Activated CD4-positive, alpha-beta T cell treated with anti-CD3 and anti-CD28 coated beads, Interleukin-10, Interleukin-2, amounts not matched to agents 100 ng/mL and 50 ng/mL, durations not matched to agents 16 hours and 8 hours (primary cell): Measurements from ENCODE around the gene INSRR.

ENCODE experiments used
- DNase-seq: peaks from one replicate; pipeline ENCODE4 v3.0.0-alpha.2; 2020

The INSRR gene

DNA sequence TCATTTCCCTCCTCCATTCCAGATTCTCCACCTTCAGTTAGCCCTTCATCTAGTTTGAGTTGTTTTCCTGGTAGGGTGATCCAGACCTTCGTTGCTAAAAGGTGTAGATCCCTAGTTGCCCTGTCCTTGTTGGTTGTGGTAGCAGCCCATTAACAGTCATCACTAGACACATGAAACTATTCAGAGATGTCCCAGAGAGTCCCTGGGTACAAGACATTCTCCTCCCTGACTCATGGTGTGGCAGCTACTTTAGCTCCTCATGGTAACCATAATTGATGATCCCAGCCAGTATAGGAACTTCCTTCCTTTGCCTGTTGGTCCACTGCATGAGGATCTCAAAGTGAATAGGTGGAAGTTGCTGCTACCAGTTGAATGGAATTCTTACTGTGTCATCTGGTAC, 36.2 kb downstream of the INSRR start:
- DNase-seq, result no peak

DNA sequence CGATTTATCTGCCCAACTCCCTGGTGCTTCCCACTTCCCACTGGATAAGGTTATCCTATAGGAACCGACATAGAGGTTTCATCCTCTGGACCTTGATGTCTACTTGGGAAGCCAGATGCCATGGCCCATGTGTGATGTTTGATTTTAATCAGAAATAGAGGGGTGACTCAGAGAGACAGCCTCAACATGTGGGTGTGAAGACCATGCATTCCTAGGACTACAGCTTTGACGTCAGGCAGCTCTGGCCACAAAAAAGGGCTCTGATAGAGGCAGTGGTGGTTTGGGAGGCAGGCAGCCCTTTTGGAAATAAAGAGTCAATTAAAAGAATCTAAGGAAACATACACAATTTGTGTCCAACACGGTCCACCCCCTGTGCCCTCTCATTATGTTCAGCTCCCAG, 37.1 kb downstream of the INSRR start:
- peak; percentile 49 for DNase-seq

DNA sequence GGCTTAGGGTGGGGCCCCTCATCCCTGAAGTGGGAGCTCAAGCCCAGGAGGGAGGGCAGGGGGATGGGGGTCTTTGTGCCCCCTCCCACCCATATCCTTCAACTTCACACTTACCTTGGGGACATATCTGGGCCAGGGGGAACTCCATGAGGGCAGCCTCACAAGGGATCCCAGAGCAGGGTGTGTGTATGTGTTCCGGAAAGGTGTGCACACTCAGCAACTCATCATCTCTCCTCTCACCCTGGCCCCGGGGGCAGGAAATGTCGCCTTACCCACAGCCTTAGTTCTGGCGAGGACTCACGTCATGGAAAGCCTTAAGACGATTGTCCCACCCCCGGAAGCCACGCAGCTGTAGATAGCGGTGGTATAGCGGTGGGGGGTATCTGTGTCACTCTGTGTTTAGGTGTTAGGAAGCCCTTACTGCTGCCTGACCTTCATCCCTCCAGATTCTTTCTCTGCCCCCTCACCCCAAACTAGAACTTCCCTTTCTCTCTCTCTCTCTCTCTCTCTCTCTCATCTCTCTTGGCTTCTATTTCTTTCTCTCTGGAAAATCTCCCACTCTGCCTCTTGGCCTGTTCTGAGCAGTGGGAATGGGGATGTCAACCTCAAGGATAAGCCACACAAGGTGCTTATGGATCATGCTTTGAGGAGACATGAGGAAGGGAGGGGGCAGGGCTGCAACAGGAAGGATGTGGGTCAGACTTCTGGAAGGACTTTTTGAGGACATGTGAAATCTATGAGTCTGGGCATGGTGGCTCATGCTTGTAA, 42.2 kb downstream of the INSRR start, which contains the start of gene SH2D2A:
Gene SH2D2A (minus strand): TSS at position 288 of the 768 bp plus-strand sequence. CDS start 140 bp downstream, at position 148.
- DNase-seq, result peak; percentile 97

DNA sequence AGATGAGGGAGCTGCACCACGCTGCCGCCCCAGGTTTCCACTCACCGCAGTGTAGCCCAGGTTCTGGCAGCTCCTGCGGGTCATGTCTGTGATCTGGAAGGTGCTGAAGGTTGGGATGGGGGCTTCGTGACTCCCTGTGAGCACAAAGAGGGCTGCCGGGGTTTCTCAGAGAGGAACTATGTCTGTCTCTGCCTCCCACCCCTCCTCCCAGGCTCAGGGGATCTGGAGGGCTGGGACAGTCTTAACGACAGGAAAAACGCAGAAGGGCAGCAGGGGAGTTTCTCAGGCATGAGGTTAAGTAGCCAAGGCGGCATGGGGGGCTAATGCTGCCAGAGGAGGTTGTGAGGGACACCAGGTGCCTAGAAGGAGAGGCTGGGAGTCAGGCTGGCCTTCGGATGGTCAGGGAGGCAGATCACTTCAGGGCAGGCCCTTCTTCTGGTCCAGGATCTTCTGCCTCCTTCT, 42.9 kb downstream of the INSRR start:
- no peak for DNase-seq

DNA sequence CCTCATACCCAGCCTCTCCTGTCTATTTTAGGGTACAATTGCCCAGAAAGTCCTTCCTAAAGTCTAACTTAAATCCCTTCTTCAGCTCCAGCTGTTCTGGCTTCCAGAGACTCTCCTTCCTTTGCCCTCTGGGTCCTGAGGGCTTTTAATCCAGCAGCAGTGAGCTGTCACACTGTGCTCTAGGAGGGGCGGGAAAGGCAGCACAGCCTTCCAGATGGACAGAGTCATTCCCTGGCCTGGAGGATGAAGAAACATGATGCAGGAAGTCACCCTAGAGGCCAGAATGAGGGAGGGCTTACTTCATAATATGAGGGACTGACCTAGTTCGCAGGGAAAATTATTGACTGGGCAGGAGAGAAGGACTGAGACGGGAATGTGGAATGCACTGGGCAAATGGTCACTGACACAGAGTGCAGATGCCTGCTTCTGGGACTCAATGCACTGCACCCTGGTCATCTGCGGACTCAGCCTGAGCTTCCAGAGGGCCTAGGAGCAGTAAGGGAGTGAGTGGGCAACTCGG, 43.5 kb downstream of the INSRR start:
- DNase-seq, result peak; percentile 30

DNA sequence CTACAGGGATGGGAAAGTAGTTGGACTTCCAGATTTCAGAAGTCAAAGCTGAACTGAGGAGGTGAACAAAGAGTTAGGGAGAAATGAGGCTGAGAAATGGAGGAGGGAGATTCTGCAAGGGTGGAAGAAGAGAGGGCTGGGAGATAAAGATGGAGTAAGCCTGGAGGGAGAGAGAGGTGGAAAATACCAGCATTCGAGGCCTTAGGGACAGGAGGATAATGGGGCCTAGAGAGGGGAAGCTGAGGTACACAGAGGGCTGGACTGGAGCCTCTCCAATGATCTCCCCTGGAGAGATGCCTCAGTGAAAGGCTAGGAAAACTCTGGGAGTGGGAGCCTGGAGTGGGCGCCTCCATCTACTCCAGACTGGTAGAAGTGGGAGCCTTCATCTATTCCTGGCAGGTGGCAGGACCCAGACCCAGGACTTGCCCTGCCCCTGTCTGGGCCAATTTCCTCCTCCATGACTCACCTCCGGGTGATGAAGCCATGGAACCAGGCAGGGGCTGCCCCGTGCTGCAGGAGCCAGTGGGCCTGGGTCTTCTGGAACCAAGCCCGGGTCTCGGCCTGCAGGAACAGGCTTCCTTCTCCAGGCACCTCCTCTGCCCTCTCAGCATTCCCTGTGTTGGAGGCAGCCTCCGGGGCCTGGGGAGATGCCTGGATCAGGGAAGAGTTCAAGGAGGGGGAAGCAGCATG, 44.2 kb downstream of the INSRR start:
- DNase-seq, result peak; percentile 71

DNA sequence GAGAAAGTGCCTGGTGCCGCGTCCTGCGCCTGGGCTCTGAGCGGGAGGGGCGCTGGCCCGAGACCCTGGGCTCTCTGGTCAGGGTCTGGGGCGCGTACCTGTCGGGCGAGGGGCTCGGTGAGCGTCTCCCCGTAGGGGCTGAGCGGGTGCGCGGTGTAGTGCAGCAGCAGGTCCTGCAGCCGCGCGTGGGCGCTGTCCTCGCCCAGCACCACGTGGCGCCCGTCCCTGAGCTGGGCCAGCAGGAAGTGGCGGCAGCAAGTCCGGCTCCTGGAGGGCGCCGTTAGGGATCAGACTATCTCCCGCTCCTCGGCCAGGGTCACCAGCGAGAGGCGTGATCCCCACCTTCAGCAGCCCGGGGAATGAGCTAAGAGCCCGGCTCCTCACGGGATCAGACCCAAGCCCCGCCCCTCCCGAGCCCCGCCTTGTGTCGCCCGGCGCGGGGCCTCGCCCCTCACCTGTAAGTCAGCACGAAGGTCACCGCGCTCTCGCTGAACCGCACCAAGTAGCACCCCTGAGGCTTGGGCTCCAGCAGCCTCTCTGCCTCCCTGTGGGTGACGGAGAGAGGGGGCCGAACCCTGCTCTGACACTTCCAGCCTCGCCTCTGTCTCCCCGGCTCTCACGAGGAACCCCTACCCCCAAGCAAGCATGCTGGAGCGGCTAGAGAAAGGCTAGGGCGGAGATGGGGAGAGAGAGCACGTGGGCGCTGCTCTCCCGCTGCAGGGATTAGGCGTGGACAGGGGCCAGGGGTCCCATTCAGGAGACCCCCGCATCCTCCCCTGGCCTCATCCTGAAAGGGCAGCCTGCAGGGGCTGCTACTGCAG, 45.0 kb downstream of the INSRR start:
- peak; percentile 83 for DNase-seq

DNA sequence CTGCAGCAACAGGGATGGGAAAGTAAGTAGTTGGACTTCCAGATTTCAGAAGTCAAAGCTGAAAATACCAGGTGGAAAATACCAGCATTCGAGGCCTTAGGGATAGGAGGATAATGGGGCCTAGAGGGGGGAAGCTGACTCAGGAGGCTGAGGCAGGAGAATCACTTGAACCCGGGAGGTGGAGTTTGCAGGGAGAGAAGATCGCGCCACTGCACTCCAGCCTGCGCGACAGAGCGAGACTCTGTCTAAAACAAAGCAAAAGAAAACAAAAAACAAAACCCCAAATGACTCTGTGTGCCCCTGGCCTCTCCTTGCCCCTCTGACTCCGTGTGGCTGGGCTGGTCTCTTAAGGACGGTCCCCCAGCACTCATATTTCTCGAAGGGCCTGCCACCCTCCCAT, 45.6 kb downstream of the INSRR start:
- no peak for DNase-seq

DNA sequence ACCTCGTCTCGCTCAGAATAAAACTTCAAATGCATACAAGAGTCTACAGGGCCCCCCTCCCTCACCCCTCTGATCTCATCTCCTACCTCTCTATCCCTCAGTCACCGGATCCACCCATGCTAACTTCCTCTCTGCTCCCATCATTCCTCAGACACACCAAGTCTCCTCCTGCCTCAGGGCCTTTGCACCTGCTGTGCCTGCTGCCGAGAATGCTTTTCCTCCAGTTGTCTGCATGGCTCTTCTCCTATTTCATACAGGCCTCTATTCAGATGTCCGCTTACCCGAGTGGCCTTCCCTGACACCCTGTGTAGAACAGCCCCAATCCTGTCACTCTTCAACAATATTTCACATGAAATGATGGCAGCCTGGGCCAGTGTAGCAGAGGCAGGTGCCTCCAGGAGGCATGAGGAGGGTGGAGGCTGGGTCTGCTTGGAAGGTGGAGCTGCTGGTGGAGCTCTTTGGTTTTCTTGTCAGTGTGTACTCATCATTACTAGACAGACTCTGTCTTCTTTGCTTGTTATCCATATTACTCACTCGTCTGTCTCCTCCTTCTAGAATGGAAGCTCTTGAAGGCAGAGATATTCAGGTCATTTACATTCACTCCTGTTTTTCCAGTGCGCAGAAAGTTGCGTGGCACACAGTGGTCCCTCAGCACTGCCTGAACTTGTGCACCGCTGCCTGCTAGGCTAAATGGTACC, 46.5 kb downstream of the INSRR start:
- DNase-seq, result no peak

DNA sequence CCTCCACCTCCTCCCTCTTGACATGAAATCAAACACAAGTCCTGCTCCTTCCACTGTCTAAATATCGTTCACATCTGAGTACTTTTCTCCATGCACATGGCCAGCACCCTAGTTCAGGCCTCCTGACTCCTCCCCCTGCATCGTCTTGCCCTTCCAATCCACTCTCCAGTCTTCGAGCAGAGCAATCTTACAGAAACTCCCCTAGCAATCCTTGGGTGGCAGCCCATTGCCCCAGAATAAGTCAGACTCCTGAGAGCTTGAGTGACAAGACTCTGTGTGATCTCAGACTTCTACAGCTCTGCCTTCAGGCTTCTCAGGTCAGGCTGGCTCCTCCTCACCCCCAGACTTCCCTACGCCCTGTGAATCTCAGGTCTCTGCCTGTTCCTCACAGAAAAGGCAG, 47.7 kb downstream of the INSRR start:
- DNase-seq, result no peak

DNA sequence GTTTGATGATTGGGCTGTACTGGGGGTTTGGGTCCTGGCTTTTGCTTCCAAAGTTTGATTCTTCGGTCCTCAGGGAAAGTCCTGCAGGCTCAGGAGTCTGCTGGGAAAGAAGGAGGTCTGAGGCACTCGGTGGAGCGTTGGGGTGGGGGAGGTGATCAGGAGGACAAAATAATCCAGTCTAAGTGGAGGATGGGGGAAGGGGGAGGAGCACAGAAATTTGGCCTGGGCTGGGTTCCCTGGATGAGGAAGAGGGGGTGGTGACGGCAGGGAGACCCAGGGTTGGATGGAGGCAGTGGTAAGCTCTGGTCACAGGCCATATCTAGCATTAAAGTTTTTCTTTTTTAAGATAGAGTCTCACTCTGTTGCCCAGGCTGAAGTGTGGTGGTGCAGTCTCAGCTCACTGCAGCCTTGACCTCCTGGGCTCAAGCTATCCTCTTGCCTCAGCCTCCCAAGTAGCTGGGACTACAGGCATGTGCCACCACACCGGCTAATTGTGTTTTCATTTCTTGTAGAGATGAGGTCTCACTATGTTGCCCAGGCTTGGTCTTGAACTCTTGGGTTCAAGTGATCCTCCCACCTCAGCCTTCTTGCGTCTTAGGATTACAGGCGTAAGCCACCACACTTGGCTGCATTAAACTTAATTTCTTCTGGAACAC, 49.1 kb downstream of the INSRR start:
- no peak for DNase-seq

DNA sequence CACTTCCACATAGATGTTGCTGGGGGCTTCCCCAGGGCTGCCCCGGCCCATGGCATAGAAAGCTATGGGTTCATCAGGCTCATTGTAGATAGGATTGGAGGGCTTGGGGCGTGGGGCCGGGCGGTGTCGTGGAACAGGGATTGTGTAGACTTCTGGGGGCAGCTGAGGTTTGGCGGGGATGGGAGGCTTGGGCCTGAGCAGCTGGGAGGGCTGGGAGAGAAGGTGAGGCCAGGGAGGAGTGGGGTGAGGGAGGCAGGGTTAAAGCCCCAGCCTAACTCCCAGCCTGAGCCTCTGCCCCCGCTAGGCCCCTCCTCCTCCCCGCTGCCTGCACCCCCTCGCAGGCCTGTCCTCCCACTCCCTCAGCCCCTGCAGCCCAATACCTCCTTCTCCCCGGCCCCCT, 49.6 kb downstream of the INSRR start:
- DNase-seq, result no peak

DNA sequence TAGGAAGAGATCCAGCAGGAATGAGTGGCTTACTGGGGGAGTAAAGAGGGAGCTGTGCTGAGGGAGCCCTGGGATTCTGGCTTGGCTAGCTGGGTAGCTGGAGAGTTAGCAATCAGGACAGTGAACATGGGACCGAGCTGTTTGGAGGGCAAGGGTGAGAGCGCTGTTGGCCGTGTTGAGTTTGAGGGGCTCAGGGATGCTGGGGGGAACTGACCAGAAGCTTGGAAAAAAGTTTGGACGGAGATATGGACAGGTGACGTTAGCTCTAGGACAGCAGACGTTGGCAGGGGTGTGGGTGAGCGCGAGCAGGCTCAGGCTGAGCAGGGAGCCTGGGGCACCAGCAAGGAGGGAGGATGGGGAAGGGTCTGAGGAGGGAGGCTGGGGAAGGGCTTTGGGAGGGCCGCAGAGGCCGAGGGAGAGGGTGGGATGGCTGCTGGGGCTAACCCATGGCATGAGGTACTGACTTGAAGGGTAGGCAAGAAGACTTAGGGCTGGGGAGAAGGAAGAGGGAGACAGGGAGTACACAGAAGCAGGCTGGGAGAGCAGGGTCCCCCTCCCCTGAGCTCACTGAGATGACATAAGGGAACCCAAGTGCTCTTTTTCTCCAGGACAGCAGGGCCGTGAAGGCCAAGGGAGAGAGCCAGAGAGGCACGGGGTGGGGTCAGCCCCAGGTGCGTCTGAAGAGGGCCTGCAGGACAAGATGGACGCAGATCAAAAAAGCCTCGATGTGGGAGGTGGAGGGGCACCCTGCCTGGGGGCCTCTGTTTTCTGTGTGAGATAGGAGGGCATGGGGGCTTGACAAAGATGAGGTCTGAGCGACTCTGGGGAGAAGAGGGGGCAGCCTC, 50.5 kb downstream of the INSRR start:
- DNase-seq, result no peak

DNA sequence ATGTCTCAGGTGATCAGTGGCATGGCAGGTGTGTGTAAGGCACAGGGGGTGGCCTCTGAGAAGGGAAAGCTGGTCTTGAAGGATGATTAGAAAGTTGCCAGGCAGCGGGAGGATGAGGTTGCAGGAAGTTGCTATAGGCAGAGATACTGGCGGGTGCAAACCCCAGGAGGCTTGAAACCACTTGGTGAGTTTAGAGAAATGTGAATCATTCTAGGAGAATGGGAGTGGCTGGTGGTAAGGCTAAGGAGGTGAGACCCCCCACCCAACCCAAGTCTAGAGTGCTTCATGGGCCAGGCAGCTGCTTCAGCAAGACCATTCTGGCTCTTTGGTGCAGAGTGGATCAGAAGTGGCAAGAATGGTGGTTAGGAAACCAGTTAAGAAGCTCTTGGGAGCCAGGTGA, 51.3 kb downstream of the INSRR start:
- peak; percentile 81 for DNase-seq

DNA sequence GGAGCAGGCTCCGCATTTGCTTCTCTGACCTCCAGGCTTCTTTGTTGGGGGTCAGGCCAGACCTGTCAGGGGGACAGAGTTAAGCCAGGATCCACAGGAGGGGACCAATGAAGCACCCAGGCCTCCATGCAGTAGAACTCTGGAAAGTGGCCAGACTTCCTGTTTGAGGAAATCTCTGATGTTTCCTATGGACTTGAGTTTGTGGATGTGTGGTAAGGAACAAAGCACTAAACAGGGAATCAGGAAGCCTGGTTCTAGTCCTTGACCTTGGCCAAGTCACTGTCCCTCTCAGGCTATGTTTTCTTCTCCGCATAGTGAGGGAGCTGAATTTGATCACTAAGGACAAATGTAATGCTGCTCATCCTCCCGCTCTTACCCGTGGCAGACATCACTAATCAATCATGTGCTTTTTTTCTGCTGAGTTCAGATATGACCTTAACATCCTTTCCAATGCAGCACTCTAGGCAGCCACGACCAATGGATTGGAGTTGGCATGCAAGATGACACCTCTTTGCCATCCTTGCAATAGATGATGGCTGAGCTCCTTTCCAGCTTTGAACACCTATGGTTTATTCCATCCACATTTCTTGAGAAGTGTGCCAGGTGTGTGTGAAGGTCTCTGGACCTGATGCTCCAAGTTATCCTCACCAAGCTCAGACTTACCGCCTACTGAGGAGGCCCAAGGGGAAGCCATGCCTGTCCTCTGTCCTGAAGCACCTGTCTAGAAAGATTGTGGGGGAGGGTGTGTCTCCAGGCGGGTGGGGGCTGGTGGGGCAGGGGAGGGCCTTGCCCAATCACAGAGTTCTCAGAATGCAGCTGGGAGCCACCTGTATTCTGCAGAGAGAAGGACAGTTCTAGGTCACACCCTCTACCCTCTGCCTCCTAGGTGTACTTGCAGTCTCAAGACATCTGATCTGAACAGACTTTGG, 52.1 kb downstream of the INSRR start:
- no peak for DNase-seq

DNA sequence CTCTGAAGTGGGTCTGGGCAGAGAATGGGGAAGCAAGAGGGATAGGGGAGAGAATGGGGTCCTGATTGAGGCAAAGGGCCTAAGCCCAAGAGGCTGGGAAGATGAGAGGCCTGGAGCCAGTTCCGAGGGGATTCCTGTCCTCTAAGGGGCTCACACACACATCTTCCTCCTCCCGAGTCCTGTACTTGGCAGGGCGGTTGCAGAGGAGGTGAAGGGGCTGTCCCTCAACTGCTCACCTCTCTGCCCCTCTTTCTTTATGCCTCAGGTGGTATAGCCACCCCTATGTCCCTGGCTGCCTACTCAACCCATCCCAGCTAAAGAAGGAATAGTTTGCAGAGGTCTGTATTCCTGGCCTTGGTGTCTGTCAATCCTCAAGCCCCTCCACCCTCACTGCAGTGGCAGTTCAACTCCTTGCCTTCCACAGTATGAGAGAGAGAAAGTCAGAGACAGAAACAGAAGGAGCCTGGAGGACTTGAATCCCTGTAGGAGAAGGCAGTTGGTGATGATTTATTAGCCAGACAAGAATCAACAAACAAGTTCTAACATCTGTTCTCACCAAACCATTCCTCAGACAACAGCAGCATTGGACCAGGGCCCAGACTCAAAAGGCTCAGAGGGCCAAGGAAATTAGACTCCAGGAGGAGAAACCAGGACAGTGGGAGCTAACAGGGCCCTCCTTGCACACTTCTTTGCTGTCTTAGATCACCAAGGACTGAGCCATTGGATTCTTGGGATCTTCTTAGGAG, 53.0 kb downstream of the INSRR start:
- no peak for DNase-seq

DNA sequence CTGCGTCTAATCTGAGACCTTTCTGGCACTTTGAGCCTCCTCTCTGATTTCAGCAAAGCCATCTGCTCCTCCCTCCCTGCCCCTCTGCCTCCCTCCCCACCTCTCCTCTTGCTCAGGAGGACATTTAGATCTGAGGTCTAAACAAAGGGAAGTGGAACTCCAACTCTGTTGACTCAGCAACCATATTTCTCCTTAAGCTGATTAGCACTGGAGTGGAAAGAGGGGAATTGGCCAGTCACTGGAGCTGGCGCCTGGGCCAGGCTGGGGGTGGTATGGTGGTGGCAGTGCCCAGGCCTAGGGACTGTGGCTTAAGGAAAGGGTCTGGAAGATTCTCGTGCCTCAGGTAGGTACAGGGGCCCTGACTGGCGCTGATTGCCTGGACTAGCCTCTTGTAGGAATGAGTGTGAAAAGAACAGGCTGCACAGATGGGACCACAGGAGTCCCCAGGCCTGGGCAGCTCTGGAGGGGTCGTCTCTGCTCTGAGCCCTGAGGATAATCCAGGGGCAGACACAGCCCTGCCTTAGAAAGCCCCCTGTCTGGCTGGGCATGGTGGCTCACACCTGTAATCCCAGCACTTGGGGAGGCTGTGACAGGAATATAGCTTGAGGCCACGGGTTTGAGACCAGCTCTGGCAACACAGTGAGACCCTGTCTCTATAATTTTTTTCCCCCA, 54.2 kb downstream of the INSRR start:
- no peak for DNase-seq

DNA sequence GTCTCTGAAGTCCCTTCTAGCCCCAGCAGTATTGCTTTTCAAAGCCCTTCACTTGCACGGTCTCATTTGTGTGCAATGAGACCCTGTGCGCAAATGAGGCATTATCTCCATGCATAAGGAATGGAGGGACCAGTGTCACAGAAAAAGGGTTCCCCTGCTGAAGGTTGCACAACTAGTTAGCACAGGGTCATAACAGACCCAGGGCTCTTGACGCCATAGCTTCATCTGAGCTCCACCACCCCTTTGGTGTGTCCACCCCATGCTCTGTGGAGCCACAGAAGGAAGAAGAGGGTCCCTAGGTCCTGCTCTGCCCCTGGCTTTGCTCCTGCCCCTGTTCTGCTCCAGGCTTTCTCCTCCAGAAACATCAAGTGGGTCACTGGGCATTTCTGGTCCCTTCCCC, 54.9 kb downstream of the INSRR start:
- DNase-seq, result no peak
